Keratinocyte (primary cell): ENCODE measurements around the gene SOX15. TPM values are rescaled to one million over a fixed set of nuclear protein-coding genes. Genes with fewer than 3 reads are reported as not detected.

Experiments
- DNase-seq: peaks from one replicate; pipeline ENCODE4 v3.0.0-alpha.2; 2011; ENCODE audit warnings: low read depth, missing footprints, low spot score
- FAIRE-seq: peaks from 2 replicates; lab custom pipeline; 2011; peaks lifted over from hg19 to GRCh38; lab: Jason Lieb, UNC
- H2AFZ ChIP-seq: 2 replicates; pipeline ENCODE4 v1.6.0; 2012; ENCODE audit warnings: low read length, control low read depth, inconsistent platforms; ENCODE audit not compliant: control insufficient read depth
- H3K27ac ChIP-seq: 2 replicates; pipeline ENCODE4 v1.5.1; 2011; ENCODE audit warnings: low read length; ENCODE audit not compliant: control insufficient read depth, insufficient read depth
- H3K27me3 ChIP-seq: 3 replicates; pipeline ENCODE4 v1.6.0; 2011; ENCODE audit warnings: low read length; ENCODE audit not compliant: control insufficient read depth, insufficient read depth; ENCODE audit errors: extremely low read depth
- H3K36me3 ChIP-seq, 2 experiments: 2 replicates in 1 of 2; 3 replicates in 1 of 2; pipeline ENCODE4 v1.5.1; 2011; ENCODE audit warnings: low read length in 2 of 2, mild to moderate bottlenecking in 1 of 2; ENCODE audit not compliant: control insufficient read depth in 2 of 2, insufficient read depth in 2 of 2; ENCODE audit errors: extremely low read depth in 1 of 2
- H3K4me1 ChIP-seq: 3 replicates; pipeline ENCODE4 v1.5.1; 2011; ENCODE audit warnings: low read length; ENCODE audit not compliant: control insufficient read depth, insufficient read depth; ENCODE audit errors: extremely low read depth
- H3K4me2 ChIP-seq: 3 replicates; pipeline ENCODE4 v1.6.0; 2011; ENCODE audit warnings: low read depth, low read length; ENCODE audit not compliant: control insufficient read depth, insufficient read depth; ENCODE audit errors: extremely low read depth
- H3K4me3 ChIP-seq, 3 experiments: fragments of 200-600 bp in 1 of 3; sonication (generic) in 1 of 3; 2 replicates in 2 of 3; 3 replicates in 1 of 3; pipeline ENCODE4 v1.5.1; 2011 to 2016; ENCODE audit warnings: low read length in 3 of 3, mild to moderate bottlenecking in 3 of 3, control low read depth in 2 of 3, inconsistent platforms in 1 of 3, low read depth in 1 of 3, mixed read lengths in 1 of 3, mixed run types in 1 of 3, moderate library complexity in 1 of 3; ENCODE audit not compliant: control insufficient read depth in 2 of 3, insufficient read depth in 2 of 3; ENCODE audit errors: extremely low read depth in 1 of 3
- H3K79me2 ChIP-seq: 2 replicates; pipeline ENCODE4 v1.6.0; 2012; ENCODE audit warnings: low read length; ENCODE audit not compliant: control insufficient read depth, insufficient read depth
- H3K9ac ChIP-seq: 3 replicates; pipeline ENCODE4 v1.6.0; 2011; ENCODE audit warnings: low read length; ENCODE audit not compliant: control insufficient read depth, insufficient read depth; ENCODE audit errors: extremely low read depth
- H3K9me1 ChIP-seq: 3 replicates; pipeline ENCODE4 v1.6.0; 2011; ENCODE audit warnings: low read length; ENCODE audit not compliant: control insufficient read depth, insufficient read depth; ENCODE audit errors: extremely low read depth
- H3K9me3 ChIP-seq: 2 replicates; pipeline ENCODE4 v1.5.1; 2012; ENCODE audit warnings: low read depth, low read length; ENCODE audit not compliant: control insufficient read depth
- H4K20me1 ChIP-seq: 3 replicates; pipeline ENCODE4 v1.6.0; 2011; ENCODE audit warnings: low read length; ENCODE audit not compliant: control insufficient read depth, insufficient read depth; ENCODE audit errors: extremely low read depth
- CTCF ChIP-seq, 3 experiments: IDR thresholded peaks in 1 of 3; conservative IDR thresholded peaks in 1 of 3; optimal IDR thresholded peaks in 1 of 3; 2 replicates in 2 of 3; 3 replicates in 1 of 3; pipeline versions ENCODE3 to v1.5.1; 2011; ENCODE audit warnings: low read length in 3 of 3, mild to moderate bottlenecking in 3 of 3, moderate library complexity in 2 of 3, control low read depth in 1 of 3, inconsistent platforms in 1 of 3; ENCODE audit not compliant: insufficient read depth in 2 of 3; ENCODE audit errors: extremely low read depth in 1 of 3
- EZH2 ChIP-seq: IDR thresholded peaks from one replicate; pipeline ENCODE4 v1.6.1; 2012; ENCODE audit warnings: inconsistent platforms, mild to moderate bottlenecking, low read length, moderate library complexity
- dilution Hi-C: fragments of 300-500 bp; cut with MboI; formaldehyde crosslinking; loops from one replicate; pipeline ENCODE4 v1.7.0; 2020; ENCODE audit warnings: low sequenced_read_pairs; ENCODE audit not compliant: extremely low pct_ligation_motif_present
- polyA plus RNA-seq, 5 experiments: library from polyadenylated mRNA; depleted of rRNA in 3 of 5; stranded (reverse) in 3 of 5; stranded (forward) in 1 of 5; unstranded in 1 of 5; fragments of >200 nt; gene quantifications; 1 replicate in 1 of 5; 2 replicates in 3 of 5; 3 replicates in 1 of 5; pipeline versions ENCODE4 v1.2.1 to v1.2.3, GENCODE V29; 2011 to 2012; ENCODE audit warnings: missing spikeins in 2 of 5, low read depth in 1 of 5, low replicate concordance in 1 of 5

SOX15 gene
- polyA plus RNA-seq, 1 donor (not counting 4 experiments of a cell fraction or from before 2014, with no cell fraction given), result 86.2 TPM

- H3K79me2 ChIP-seq, result peaks cover 25% of the 10 kb centered on the region
- FAIRE-seq, result no peak
- H3K36me3 ChIP-seq, result peaks cover 41 to 47% of the 10 kb centered on the region in 2 experiments
- no peaks in the 10 kb centered on the region for H3K27me3 ChIP-seq
- TF ChIP-seq EZH2, result no peak
- TF ChIP-seq CTCF (optimal IDR thresholded peaks at IDR 0.05 in 1 of 3, IDR thresholded peaks at IDR 0.05 in 1 of 3, conservative IDR thresholded peaks at IDR 0.05 in 1 of 3; ENCODE audit: extremely low read depth in 1 of 3, insufficient read depth in 2 of 3, low read length in 3 of 3), result no peak
- peak overlapping the region; percentile 99 for H3K27ac ChIP-seq
- no peaks in the 10 kb centered on the region for H4K20me1 ChIP-seq
- DNase-seq, result no peak
- no peak overlapping the region for H2AFZ ChIP-seq
- H3K9me1 ChIP-seq, result no peaks in the 10 kb centered on the region
- peak overlapping the region; percentile 91 for H3K9ac ChIP-seq
- H3K4me2 ChIP-seq, result peak overlapping the region; percentile 97
- peaks cover 27% of the 10 kb centered on the region for H3K4me1 ChIP-seq
- dilution Hi-C loops, result no loop called here
- H3K4me3 ChIP-seq, result no peak overlapping the region
- H3K9me3 ChIP-seq, result no peaks in the 10 kb centered on the region
Measured at GRCh38 chr17:7591596-7591995, 1.7 kb upstream of the SOX15 start.

- dilution Hi-C loops, result no loop called here
- H3K27me3 ChIP-seq, result no peaks in the 10 kb centered on the region
- peak overlapping the region; percentile 91 for H3K9ac ChIP-seq
- peak overlapping the region; percentile 67 to 92 (median 67) for H3K4me3 ChIP-seq
- H4K20me1 ChIP-seq, result no peaks in the 10 kb centered on the region
- H3K27ac ChIP-seq, result peak overlapping the region; percentile 99
- FAIRE-seq (peak; percentile 90), DNase-seq (no peak)
- H3K4me1 ChIP-seq, result peaks cover 31% of the 10 kb centered on the region
- H3K9me3 ChIP-seq, result no peaks in the 10 kb centered on the region
- H3K79me2 ChIP-seq, result peaks cover 32% of the 10 kb centered on the region
- H3K36me3 ChIP-seq, result peaks cover 42 to 54% of the 10 kb centered on the region in 2 experiments
- H2AFZ ChIP-seq, result no peak overlapping the region
- H3K9me1 ChIP-seq, result no peaks in the 10 kb centered on the region
- TF ChIP-seq CTCF (optimal IDR thresholded peaks at IDR 0.05 in 1 of 3, IDR thresholded peaks at IDR 0.05 in 1 of 3, conservative IDR thresholded peaks at IDR 0.05 in 1 of 3; ENCODE audit: extremely low read depth in 1 of 3, insufficient read depth in 2 of 3, low read length in 3 of 3) (no peak), EZH2 (no peak)
- H3K4me2 ChIP-seq, result peak overlapping the region; percentile 97
Measured at GRCh38 chr17:7590743-7591142, 849 bp upstream of the SOX15 start.
